ENCODE results near the gene USH2A. TPM values are rescaled to one million over a fixed set of nuclear protein-coding genes. Genes with fewer than 3 reads are reported as not detected.

Gene USH2A
- total RNA-seq, 3 donors from 2014 or later: not detected

DNA sequence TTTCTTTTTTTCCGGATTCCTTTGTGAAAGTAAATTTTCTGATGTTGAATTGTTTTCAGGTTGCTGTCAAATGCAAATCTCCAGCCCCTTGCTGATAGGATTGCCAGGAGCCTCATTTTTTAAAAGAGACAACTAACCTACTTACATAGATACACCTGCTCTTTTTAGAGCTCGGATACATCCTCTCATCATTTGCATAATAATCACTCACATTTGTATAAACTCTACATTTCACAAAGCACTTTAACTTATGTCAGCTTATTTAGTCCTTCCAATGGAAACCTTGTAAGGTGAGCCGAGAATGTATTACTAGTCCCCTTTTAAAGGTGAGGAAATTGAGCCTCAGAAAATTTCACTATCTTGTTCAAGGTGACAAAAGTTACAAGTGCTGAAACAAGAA, 771.4 kb downstream of the USH2A start:
- no peaks in the 10 kb centered on the region for H3K4me1 ChIP-seq
- no peak overlapping the region for H3K4me3 ChIP-seq
- DNase-seq (ENCODE audit: low spot score in 2 of 2): no peak
- no peaks in the 10 kb centered on the region for H3K27me3 ChIP-seq
- H3K27ac ChIP-seq: no peak overlapping the region
- H3K36me3 ChIP-seq: no peaks in the 10 kb centered on the region
- no peaks in the 10 kb centered on the region for H3K9me3 ChIP-seq
- TF ChIP-seq CTCF (IDR thresholded peaks at IDR 0.05) (no peak), POLR2AphosphoS5 (IDR thresholded peaks at IDR 0.05) (no peak), POLR2A (IDR thresholded peaks at IDR 0.05) (no peak)
- intact Hi-C loops (cut with DNase I; ENCODE audit: low total_unique reads): no loop called here

DNA sequence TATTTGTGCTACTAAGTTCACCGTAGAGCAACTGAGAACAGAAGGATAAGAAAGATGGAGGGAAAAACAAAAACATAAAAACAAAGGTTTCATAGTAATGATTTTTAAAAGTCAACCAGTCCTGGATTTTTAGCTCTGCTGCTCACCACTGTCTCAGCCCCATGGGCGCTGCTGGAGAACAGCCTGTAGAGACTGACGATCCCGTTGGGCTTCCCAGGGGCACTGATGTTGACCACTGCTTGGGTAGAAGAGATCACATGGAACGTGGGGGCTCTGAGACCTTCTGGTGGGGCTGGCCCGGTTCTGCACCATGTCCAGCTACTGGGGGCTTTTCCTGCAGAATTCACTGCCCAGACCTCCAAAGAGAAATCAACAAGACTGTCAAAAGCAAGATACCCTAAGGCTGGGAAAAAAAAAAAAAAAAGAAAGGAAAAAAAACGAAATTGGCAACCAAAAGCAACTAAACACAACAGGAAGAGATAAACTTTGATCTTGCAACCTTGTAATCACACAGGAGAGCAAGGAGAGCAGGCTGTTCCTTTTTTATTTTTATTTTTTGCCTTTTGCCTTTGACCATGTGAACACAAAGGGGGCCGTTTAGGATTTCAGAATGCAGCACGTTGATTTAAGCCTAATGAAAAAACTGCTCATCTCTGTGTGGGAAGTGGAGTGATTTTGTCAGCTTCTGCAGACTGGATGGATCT, 772.6 kb downstream of the USH2A start:
- intact Hi-C loops (cut with DNase I; ENCODE audit: low total_unique reads): no loop called here
- no peaks in the 10 kb centered on the region for H3K36me3 ChIP-seq
- H3K4me1 ChIP-seq: no peaks in the 10 kb centered on the region
- DNase-seq (ENCODE audit: low spot score in 2 of 2): no peak
- no peak overlapping the region for H3K27ac ChIP-seq
- no peaks in the 10 kb centered on the region for H3K27me3 ChIP-seq
- H3K9me3 ChIP-seq: no peaks in the 10 kb centered on the region
- H3K4me3 ChIP-seq: no peak overlapping the region
- TF ChIP-seq POLR2AphosphoS5 (IDR thresholded peaks at IDR 0.05): no peak
- no peak for TF ChIP-seq CTCF (IDR thresholded peaks at IDR 0.05)
- no peak for TF ChIP-seq POLR2A (IDR thresholded peaks at IDR 0.05)

GRCh38 chr1:215648957-215649356, 774.3 kb downstream of the USH2A start:
- DNase-seq (ENCODE audit: low spot score in 2 of 2): no peak
- TF ChIP-seq POLR2AphosphoS5 (IDR thresholded peaks at IDR 0.05): no peak
- no peak for TF ChIP-seq POLR2A (IDR thresholded peaks at IDR 0.05)
- TF ChIP-seq CTCF (IDR thresholded peaks at IDR 0.05): no peak
- no peak overlapping the region for H3K27ac ChIP-seq
- no peaks in the 10 kb centered on the region for H3K4me1 ChIP-seq
- no peaks in the 10 kb centered on the region for H3K9me3 ChIP-seq
- no peak overlapping the region for H3K4me3 ChIP-seq
- H3K27me3 ChIP-seq: no peaks in the 10 kb centered on the region
- intact Hi-C loops (cut with DNase I; ENCODE audit: low total_unique reads): no loop called here
- no peaks in the 10 kb centered on the region for H3K36me3 ChIP-seq

DNA sequence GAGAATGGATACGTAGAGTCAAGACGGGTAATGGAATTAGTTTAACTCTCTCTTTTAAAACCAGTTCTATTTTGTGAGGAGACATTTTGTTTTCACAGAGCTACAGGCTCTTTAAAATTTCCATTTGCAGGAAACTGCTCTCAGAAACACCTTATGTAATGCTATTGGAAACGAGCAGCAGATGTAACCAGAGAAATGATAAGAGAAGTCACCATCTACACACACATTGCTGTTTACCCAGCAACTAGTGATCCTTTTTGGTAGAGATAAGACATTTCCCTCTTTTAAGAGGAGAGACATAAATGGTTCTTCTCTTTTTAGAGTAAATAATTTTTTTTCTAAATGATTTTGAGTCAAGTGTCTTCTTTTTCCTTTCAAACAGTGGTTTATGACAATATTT, 775.5 kb downstream of the USH2A start:
- no peak for TF ChIP-seq POLR2AphosphoS5 (IDR thresholded peaks at IDR 0.05)
- no peak for TF ChIP-seq POLR2A (IDR thresholded peaks at IDR 0.05)
- no peak for TF ChIP-seq CTCF (IDR thresholded peaks at IDR 0.05)
- Histone ChIP-seq H3K27ac (no peak overlapping the region), H3K4me3 (no peak overlapping the region), H3K27me3 (no peaks in the 10 kb centered on the region), H3K9me3 (no peaks in the 10 kb centered on the region), H3K4me1 (no peaks in the 10 kb centered on the region), H3K36me3 (no peaks in the 10 kb centered on the region)
- no peak for DNase-seq (ENCODE audit: low spot score in 2 of 2)
- intact Hi-C loops (cut with DNase I; ENCODE audit: low total_unique reads): no loop called here

DNA sequence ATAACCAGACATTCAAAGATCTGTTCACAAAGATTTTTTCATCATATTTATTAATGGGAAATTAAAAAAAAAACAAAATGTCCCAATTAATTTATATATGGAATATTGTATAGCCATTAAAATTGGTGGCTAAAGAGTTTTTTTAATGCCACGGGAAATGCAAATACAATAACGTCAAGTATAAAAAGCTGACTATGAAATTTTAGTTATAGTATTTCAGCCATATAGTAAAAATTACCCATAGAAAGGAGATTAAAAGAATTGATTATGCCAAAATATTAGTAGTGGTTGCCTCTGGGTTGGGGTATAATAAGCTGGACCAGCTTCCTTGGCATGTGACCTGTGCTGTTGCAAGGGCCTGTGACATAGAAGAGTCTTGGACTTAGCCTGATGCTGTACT, 777.4 kb downstream of the USH2A start:
- Histone ChIP-seq H3K9me3 (no peaks in the 10 kb centered on the region), H3K4me3 (no peak overlapping the region), H3K27ac (no peak overlapping the region), H3K4me1 (no peaks in the 10 kb centered on the region), H3K36me3 (no peaks in the 10 kb centered on the region), H3K27me3 (no peaks in the 10 kb centered on the region)
- DNase-seq (ENCODE audit: low spot score in 2 of 2): no peak
- no peak for TF ChIP-seq CTCF (IDR thresholded peaks at IDR 0.05)
- TF ChIP-seq POLR2AphosphoS5 (IDR thresholded peaks at IDR 0.05): no peak
- no peak for TF ChIP-seq POLR2A (IDR thresholded peaks at IDR 0.05)
- intact Hi-C loops (cut with DNase I; ENCODE audit: low total_unique reads): no loop called here

Data from breast epithelium (tissue), 4 donors.